K562 (cell line): ENCODE data around the gene NFIC. TPM values are rescaled to one million over a fixed set of nuclear protein-coding genes. Genes with fewer than 3 reads are reported as not detected.

ENCODE experiments used
- CBX3 ChIP-seq, 2 experiments: IDR thresholded peaks; 1 replicate in 1 of 2; 2 replicates in 1 of 2; pipeline ENCODE4 v1.6.1; 2012; ENCODE audit warnings: inconsistent platforms in 2 of 2, low read length in 2 of 2, borderline replicate concordance in 1 of 2, control low read depth in 1 of 2
- CREBBP ChIP-seq: IDR thresholded peaks from one replicate; pipeline ENCODE4 v1.6.1; 2012; ENCODE audit warnings: low read depth, mild to moderate bottlenecking, control low read depth, inconsistent platforms, low read length
- GABPB1 ChIP-seq: sonication (generic); formaldehyde crosslinking; IDR thresholded peaks from 2 replicates; pipeline ENCODE4 v1.8.0; 2022; ENCODE audit warnings: mild to moderate bottlenecking, missing genetic modification reagents
- SUPT5H ChIP-seq: fragments of 450-650 bp; IDR thresholded peaks from 2 replicates; pipeline ENCODE4 v1.6.1; 2016
- ZBTB7A ChIP-seq: IDR thresholded peaks from 2 replicates; pipeline ENCODE4 v1.6.1; 2011; ENCODE audit warnings: low read depth, mild to moderate bottlenecking, low read length, moderate library complexity, borderline replicate concordance; ENCODE audit not compliant: control insufficient read depth
- ZKSCAN3 ChIP-seq: fragments of 250-450 bp; sonication (Bioruptor Pico); IDR thresholded peaks from 2 replicates; pipeline ENCODE4 v1.4.0; 2020
- ZNF197 ChIP-seq: fragments of 200-800 bp; sonication (Bioruptor generic); IDR thresholded peaks from 2 replicates; pipeline ENCODE4 v1.6.1; 2016; ENCODE audit warnings: low read depth, missing genetic modification characterization, missing compliant biosample characterization
- ZNF3 ChIP-seq: fragments of 250-450 bp; sonication (Bioruptor Pico); IDR thresholded peaks from 2 replicates; pipeline ENCODE4 v1.5.0; 2021; ENCODE audit warnings: mild to moderate bottlenecking, moderate library complexity
- ZNF780A ChIP-seq: fragments of 250-450 bp; sonication (Bioruptor Pico); IDR thresholded peaks from 2 replicates; pipeline ENCODE4 v1.5.0; 2021; ENCODE audit warnings: mild to moderate bottlenecking
- polyA plus RNA-seq, 8 experiments: library from polyadenylated mRNA; depleted of rRNA in 4 of 8; stranded (reverse) in 5 of 8; unstranded in 3 of 8; fragments of >200 nt; fragmentation: Nextera tagmentation in 2 of 8; fragmentation: Illumina TruSeq in 1 of 8; extraction: Ambion mirVana in 2 of 8; extraction: Trizol in 1 of 8; gene quantifications; 2 replicates each; pipeline versions ENCODE4 v1.2.1 to v1.2.3, GENCODE V29; 2011 to 2014; ENCODE audit warnings: inconsistent platforms in 1 of 8, missing spikeins in 1 of 8
- total RNA-seq, 7 experiments: library from RNA; depleted of rRNA in 6 of 7; stranded (reverse); fragments of >200 nt in 6 of 7; fragmentation: Illumina TruSeq in 2 of 7; extraction: Trizol in 2 of 7; gene quantifications; 2 replicates each; pipeline versions ENCODE4 v1.2.1 to v1.2.3, GENCODE V29; 2011 to 2021; ENCODE audit warnings: low replicate concordance in 1 of 7
- TF ChIP-seq, protein P1 (sequence below), 2 experiments: fragments of 450-650 bp in 1 of 2; sonication (generic) in 1 of 2; formaldehyde crosslinking; conservative IDR thresholded peaks; 2 replicates each; pipeline versions ENCODE4 v1.4.0 to v1.8.1; 2020 to 2022; ENCODE audit warnings: mild to moderate bottlenecking in 1 of 2, missing genetic modification reagents in 1 of 2
- TF ChIP-seq, protein P2 (sequence below): fragments of 200-800 bp; sonication (Bioruptor generic); IDR thresholded peaks from 2 replicates; pipeline ENCODE4 v1.6.1; 2016; ENCODE audit warnings: missing genetic modification characterization, missing compliant biosample characterization
- TF ChIP-seq, protein P3 (sequence below), 2 experiments: IDR thresholded peaks; 2 replicates each; pipeline ENCODE4 v1.6.1; 2011; ENCODE audit warnings: borderline replicate concordance in 1 of 2, control low read depth in 1 of 2, low read depth in 1 of 2, low read length in 1 of 2, mild to moderate bottlenecking in 1 of 2, mixed read lengths in 1 of 2, moderate library complexity in 1 of 2; ENCODE audit not compliant: insufficient read depth in 1 of 2, insufficient read length in 1 of 2, poor library complexity in 1 of 2, severe bottlenecking in 1 of 2; ENCODE audit errors: extremely low read depth in 1 of 2

The NFIC gene
- total and polyA plus RNA-seq, 9 of the 15 experiments (the other 6 are each of a cell fraction or from before 2014, with no cell fraction given) = 0.71 to 62.1 (median 6.9) TPM

DNA sequence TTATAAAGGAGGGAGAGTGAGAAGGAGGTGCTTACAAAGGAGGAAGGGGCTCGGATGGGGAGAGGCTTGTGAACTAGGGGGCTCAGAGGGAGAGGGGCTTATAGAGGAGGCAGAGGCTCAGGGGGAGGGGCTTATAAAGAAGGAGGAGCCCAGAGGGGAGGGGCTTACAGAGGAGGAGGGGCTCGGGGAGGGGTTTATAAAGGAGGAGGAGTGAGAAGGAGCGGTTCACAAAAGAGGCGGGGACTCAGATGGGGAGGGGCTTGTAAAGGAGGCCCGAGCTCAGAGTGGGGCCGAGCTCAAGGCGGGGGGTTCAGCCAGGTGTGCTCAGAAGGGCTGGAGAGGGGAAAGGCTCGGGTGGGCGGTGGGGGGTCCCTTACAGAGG, 113.4 kb downstream of the NFIC start (continued):
- TF ChIP-seq, protein P1, sequence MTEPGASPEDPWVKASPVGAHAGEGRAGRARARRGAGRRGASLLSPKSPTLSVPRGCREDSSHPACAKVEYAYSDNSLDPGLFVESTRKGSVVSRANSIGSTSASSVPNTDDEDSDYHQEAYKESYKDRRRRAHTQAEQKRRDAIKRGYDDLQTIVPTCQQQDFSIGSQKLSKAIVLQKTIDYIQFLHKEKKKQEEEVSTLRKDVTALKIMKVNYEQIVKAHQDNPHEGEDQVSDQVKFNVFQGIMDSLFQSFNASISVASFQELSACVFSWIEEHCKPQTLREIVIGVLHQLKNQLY (CRISPR knock-in tag; conservative IDR thresholded peaks at IDR 0.05) = no peak
- TF ChIP-seq, protein P2, sequence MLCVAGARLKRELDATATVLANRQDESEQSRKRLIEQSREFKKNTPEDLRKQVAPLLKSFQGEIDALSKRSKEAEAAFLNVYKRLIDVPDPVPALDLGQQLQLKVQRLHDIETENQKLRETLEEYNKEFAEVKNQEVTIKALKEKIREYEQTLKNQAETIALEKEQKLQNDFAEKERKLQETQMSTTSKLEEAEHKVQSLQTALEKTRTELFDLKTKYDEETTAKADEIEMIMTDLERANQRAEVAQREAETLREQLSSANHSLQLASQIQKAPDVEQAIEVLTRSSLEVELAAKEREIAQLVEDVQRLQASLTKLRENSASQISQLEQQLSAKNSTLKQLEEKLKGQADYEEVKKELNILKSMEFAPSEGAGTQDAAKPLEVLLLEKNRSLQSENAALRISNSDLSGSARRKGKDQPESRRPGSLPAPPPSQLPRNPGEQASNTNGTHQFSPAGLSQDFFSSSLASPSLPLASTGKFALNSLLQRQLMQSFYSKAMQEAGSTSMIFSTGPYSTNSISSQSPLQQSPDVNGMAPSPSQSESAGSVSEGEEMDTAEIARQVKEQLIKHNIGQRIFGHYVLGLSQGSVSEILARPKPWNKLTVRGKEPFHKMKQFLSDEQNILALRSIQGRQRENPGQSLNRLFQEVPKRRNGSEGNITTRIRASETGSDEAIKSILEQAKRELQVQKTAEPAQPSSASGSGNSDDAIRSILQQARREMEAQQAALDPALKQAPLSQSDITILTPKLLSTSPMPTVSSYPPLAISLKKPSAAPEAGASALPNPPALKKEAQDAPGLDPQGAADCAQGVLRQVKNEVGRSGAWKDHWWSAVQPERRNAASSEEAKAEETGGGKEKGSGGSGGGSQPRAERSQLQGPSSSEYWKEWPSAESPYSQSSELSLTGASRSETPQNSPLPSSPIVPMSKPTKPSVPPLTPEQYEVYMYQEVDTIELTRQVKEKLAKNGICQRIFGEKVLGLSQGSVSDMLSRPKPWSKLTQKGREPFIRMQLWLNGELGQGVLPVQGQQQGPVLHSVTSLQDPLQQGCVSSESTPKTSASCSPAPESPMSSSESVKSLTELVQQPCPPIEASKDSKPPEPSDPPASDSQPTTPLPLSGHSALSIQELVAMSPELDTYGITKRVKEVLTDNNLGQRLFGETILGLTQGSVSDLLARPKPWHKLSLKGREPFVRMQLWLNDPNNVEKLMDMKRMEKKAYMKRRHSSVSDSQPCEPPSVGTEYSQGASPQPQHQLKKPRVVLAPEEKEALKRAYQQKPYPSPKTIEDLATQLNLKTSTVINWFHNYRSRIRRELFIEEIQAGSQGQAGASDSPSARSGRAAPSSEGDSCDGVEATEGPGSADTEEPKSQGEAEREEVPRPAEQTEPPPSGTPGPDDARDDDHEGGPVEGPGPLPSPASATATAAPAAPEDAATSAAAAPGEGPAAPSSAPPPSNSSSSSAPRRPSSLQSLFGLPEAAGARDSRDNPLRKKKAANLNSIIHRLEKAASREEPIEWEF (CRISPR knock-in tag) = no peak
- TF ChIP-seq GABPB1 (CRISPR knock-in tag) (no peak), CREBBP (no peak), CBX3 (IDR thresholded peaks at IDR 0.05; ENCODE audit: borderline replicate concordance in 1 of 2, low read length in 2 of 2) (no peak), ZNF780A (no peak), SUPT5H (no peak), ZKSCAN3 (no peak), ZBTB7A (peak; percentile 35; the same call in 1 of the 2 replicates), ZNF197 (CRISPR knock-in tag) (no peak), ZNF3 (CRISPR knock-in tag) (no peak)
- TF ChIP-seq, protein P3, sequence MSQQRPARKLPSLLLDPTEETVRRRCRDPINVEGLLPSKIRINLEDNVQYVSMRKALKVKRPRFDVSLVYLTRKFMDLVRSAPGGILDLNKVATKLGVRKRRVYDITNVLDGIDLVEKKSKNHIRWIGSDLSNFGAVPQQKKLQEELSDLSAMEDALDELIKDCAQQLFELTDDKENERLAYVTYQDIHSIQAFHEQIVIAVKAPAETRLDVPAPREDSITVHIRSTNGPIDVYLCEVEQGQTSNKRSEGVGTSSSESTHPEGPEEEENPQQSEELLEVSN (IDR thresholded peaks at IDR 0.05; ENCODE audit: borderline replicate concordance in 1 of 2, extremely low read depth in 1 of 2, insufficient read depth in 1 of 2, insufficient read length in 1 of 2, low read depth in 1 of 2, low read length in 1 of 2, poor library complexity in 1 of 2, severe bottlenecking in 1 of 2) = no peak
